Stimulated activated naive CD8-positive, alpha-beta T cell treated with anti-CD3 and anti-CD28 coated beads, Interleukin-15, Interleukin-2, amounts not matched to agents 100 U/mL and 50 U/mL, for 24 hours (primary cell): Measurements from ENCODE around the gene TSPAN33.
A peak's percentile ranks its signal among the peaks of the same experiment; 100 is the strongest.
"Not testable (repeated sequence)": the region's sequence is repeated elsewhere in the genome, so short reads cannot be mapped to it uniquely, and the experiment has no call there.

ENCODE experiments used
- ATAC-seq: fragments of 150-1000 bp; cut with Tn5 transposase; one replicate; pipeline ENCODE4 v1.10.0; 2021
- DNase-seq: peaks from one replicate; pipeline ENCODE4 v3.0.0; 2021

Gene TSPAN33

GRCh38 chr7:129209067-129209926 lies 64.8 kb downstream of the TSPAN33 start:
- ATAC-seq (no peak), DNase-seq (no peak)

GRCh38 chr7:129210256-129210988 lies 65.9 kb downstream of the TSPAN33 start:
- DNase-seq (peak; percentile 85), ATAC-seq (peak; percentile 73)

GRCh38 chr7:129210989-129211312 lies 66.4 kb downstream of the TSPAN33 start:
- ATAC-seq = no peak

GRCh38 chr7:129212126-129212525 lies 67.6 kb downstream of the TSPAN33 start:
- DNase-seq = no peak
- no peak for ATAC-seq

More at GRCh38 chr7:129210989-129211312, 66.4 kb downstream of the TSPAN33 start:
- DNase-seq = no peak

GRCh38 chr7:129212596-129212995 lies 68.1 kb downstream of the TSPAN33 start:
- ATAC-seq (no peak), DNase-seq (no peak)

- DNase-seq (no peak), ATAC-seq (no peak)
Observed at GRCh38 chr7:129213828-129214227, 69.3 kb downstream of the TSPAN33 start.

- ATAC-seq, DNase-seq: not testable (repeated sequence)
Observed at GRCh38 chr7:129215691-129216090, 71.2 kb downstream of the TSPAN33 start.

- DNase-seq, ATAC-seq: not testable (repeated sequence)
Observed at GRCh38 chr7:129216101-129216715, 71.7 kb downstream of the TSPAN33 start.

- ATAC-seq, DNase-seq: not testable (repeated sequence)
Observed at GRCh38 chr7:129216821-129217416, 72.4 kb downstream of the TSPAN33 start.

- ATAC-seq = peak; percentile 82
- DNase-seq = peak; percentile 84
Observed at GRCh38 chr7:129218514-129219062, 74.1 kb downstream of the TSPAN33 start.

GRCh38 chr7:129219166-129219565 lies 74.7 kb downstream of the TSPAN33 start:
- DNase-seq, ATAC-seq: not testable (repeated sequence)
